SK-N-SH (cell line): ENCODE data around the gene CTLA4.

Source experiments
- EP300 ChIP-seq, 2 experiments: IDR thresholded peaks; 2 replicates each; pipeline versions ENCODE4 v1.4.0 to v1.6.1; 2012; ENCODE audit warnings: borderline replicate concordance in 1 of 2, low read depth in 1 of 2, low read length in 1 of 2
- FOXM1 ChIP-seq: IDR thresholded peaks from 2 replicates; pipeline ENCODE4 v1.4.0; 2012; ENCODE audit warnings: low read depth, mild to moderate bottlenecking
- GABPA ChIP-seq: IDR thresholded peaks from 2 replicates; pipeline ENCODE4 v1.4.0; 2012; ENCODE audit warnings: low read depth, mild to moderate bottlenecking
- JUND ChIP-seq: IDR thresholded peaks from 2 replicates; pipeline ENCODE4 v1.4.0; 2012
- MAX ChIP-seq: IDR thresholded peaks from 2 replicates; pipeline ENCODE4 v1.4.0; 2012; ENCODE audit warnings: low read depth
- POLR2AphosphoS5 ChIP-seq: IDR thresholded peaks from 2 replicates; pipeline ENCODE4 v1.6.1; 2012; ENCODE audit warnings: low read depth, low read length
- RAD21 ChIP-seq: IDR thresholded peaks from 2 replicates; pipeline ENCODE4 v1.6.1; 2012; ENCODE audit warnings: mild to moderate bottlenecking, low read length
- SIN3A ChIP-seq: IDR thresholded peaks from 2 replicates; pipeline ENCODE4 v1.6.1; 2012; ENCODE audit warnings: low read depth, mild to moderate bottlenecking, low read length, moderate library complexity, borderline replicate concordance
- TAF1 ChIP-seq: IDR thresholded peaks from 2 replicates; pipeline ENCODE4 v1.6.1; 2012; ENCODE audit warnings: low read depth, mild to moderate bottlenecking, low read length, moderate library complexity, borderline replicate concordance
- TF ChIP-seq, protein P1 (sequence below): fragments of 200-600 bp; sonication (generic); IDR thresholded peaks from 2 replicates; pipeline ENCODE4 v1.6.1; 2017; ENCODE audit warnings: antibody characterized with exemption, mild to moderate bottlenecking, moderate library complexity

GRCh38 chr2:203916756-203917155, 49.2 kb downstream of the CTLA4 start:
- TF ChIP-seq, protein P1, sequence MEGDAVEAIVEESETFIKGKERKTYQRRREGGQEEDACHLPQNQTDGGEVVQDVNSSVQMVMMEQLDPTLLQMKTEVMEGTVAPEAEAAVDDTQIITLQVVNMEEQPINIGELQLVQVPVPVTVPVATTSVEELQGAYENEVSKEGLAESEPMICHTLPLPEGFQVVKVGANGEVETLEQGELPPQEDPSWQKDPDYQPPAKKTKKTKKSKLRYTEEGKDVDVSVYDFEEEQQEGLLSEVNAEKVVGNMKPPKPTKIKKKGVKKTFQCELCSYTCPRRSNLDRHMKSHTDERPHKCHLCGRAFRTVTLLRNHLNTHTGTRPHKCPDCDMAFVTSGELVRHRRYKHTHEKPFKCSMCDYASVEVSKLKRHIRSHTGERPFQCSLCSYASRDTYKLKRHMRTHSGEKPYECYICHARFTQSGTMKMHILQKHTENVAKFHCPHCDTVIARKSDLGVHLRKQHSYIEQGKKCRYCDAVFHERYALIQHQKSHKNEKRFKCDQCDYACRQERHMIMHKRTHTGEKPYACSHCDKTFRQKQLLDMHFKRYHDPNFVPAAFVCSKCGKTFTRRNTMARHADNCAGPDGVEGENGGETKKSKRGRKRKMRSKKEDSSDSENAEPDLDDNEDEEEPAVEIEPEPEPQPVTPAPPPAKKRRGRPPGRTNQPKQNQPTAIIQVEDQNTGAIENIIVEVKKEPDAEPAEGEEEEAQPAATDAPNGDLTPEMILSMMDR, result no peak
- no peak for TF ChIP-seq EP300 (IDR thresholded peaks at IDR 0.05; ENCODE audit: borderline replicate concordance in 1 of 2, low read depth in 1 of 2, low read length in 1 of 2)
- TF ChIP-seq GABPA, result no peak
- no peak for TF ChIP-seq JUND
- no peak for TF ChIP-seq TAF1
- TF ChIP-seq POLR2AphosphoS5, result no peak
- no peak for TF ChIP-seq SIN3A
- no peak for TF ChIP-seq MAX
- TF ChIP-seq FOXM1, result no peak
- no peak for TF ChIP-seq RAD21
